A673 (cell line): ENCODE measurements around the gene GIT2.

ENCODE experiments used
- CTCF ChIP-seq: fragments of 300-800, 200-600 bp; sonication (generic); conservative IDR thresholded peaks from 2 replicates; pipeline ENCODE4 v1.5.1; 2017; ENCODE audit warnings: low read depth, mild to moderate bottlenecking, antibody characterized with exemption, low read length, moderate library complexity, mixed read lengths
- EZH2 ChIP-seq: fragments of 200-600 bp; sonication (generic); IDR thresholded peaks from 2 replicates; pipeline ENCODE4 v1.6.1; 2017; ENCODE audit warnings: borderline replicate concordance, low read depth, mild to moderate bottlenecking, mixed read lengths, antibody characterized with exemption, low read length; ENCODE audit not compliant: poor library complexity, severe bottlenecking

- no peak for TF ChIP-seq CTCF
- TF ChIP-seq EZH2, result no peak
Measured at GRCh38 chr12:109916045-109916444, 80.1 kb downstream of the GIT2 start.
